ENCODE results near the gene SHQ1.

GRCh38 chr3:72820415-72820814 is 27.8 kb downstream of the SHQ1 start:
- TF ChIP-seq CTCF (IDR thresholded peaks at IDR 0.05) (no peak), POLR2A (IDR thresholded peaks at IDR 0.05; ENCODE audit: low read depth) (no peak), POLR2AphosphoS5 (IDR thresholded peaks at IDR 0.05) (no peak), EP300 (IDR thresholded peaks at IDR 0.05) (no peak)

Measured in esophagus muscularis mucosa (tissue), 4 donors.